Adrenal gland (tissue), 5 donors: ENCODE results near the gene BRD7.

Experiments
- POLR2A ChIP-seq, 2 donors: fragments of 450-650 bp; IDR thresholded peaks; one replicate each; pipeline ENCODE4 v1.6.1; 2017; ENCODE audit warnings: antibody characterized with exemption in 2 of 2, mild to moderate bottlenecking in 2 of 2, moderate library complexity in 1 of 2
- TF ChIP-seq, protein P1 (sequence below), 6 experiments: fragments of 450-650 bp in 4 of 6; fragments of 200-600 bp in 2 of 6; sonication (generic) in 1 of 6; IDR thresholded peaks; 1 replicate in 5 of 6; 2 replicates in 1 of 6; pipeline versions ENCODE4 v1.5.1 to v1.8.0; 2016 to 2021; ENCODE audit warnings: antibody characterized with exemption in 6 of 6, mild to moderate bottlenecking in 2 of 6, moderate library complexity in 1 of 6
- donor health status: DM: no; HTN: no; CAD: no.

DNA sequence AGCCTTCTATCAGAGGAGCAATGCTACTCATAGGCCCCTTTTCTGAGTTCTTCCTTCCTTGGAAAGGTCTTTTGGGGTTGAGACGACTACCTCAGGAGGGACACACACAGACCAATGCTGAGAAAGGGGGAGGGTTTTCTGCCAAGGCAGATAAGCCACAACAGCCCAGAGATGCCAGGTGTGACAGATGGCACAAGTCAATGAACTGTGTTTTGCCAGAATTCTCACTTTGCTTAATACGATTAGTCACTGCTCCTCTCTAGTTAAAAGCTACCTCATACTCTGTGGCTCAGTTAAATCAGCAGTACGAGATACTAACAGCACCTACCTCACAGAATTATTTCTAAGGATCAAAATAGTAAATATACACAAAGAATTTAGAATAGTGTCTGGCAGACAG lies 8.0 kb downstream of the BRD7 start:
- TF ChIP-seq, protein P1, sequence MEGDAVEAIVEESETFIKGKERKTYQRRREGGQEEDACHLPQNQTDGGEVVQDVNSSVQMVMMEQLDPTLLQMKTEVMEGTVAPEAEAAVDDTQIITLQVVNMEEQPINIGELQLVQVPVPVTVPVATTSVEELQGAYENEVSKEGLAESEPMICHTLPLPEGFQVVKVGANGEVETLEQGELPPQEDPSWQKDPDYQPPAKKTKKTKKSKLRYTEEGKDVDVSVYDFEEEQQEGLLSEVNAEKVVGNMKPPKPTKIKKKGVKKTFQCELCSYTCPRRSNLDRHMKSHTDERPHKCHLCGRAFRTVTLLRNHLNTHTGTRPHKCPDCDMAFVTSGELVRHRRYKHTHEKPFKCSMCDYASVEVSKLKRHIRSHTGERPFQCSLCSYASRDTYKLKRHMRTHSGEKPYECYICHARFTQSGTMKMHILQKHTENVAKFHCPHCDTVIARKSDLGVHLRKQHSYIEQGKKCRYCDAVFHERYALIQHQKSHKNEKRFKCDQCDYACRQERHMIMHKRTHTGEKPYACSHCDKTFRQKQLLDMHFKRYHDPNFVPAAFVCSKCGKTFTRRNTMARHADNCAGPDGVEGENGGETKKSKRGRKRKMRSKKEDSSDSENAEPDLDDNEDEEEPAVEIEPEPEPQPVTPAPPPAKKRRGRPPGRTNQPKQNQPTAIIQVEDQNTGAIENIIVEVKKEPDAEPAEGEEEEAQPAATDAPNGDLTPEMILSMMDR (IDR thresholded peaks at IDR 0.05): no peak
- TF ChIP-seq POLR2A (IDR thresholded peaks at IDR 0.05): no peak
